SK-N-SH treated with all-trans-retinoic acid at 6 μM for 48 hours (cell line): ENCODE data around the gene SLC44A3.

Experiments used
- ATAC-seq: fragments of 200-7000 bp; cut with Tn5 transposase; 3 replicates; pipeline ENCODE4 v1.9.1; 2020; ENCODE audit warnings: mild to moderate bottlenecking, moderate library complexity
- ARNTL ChIP-seq: fragments of 450-650 bp; formaldehyde crosslinking; IDR thresholded peaks from 2 replicates; pipeline ENCODE4 v1.5.0; 2020; ENCODE audit warnings: low read depth, mild to moderate bottlenecking, moderate library complexity, borderline replicate concordance
- BACH2 ChIP-seq: fragments of 250-450 bp; sonication (Bioruptor Pico); IDR thresholded peaks from 2 replicates; pipeline ENCODE4 v1.9.0; 2021; ENCODE audit warnings: mild to moderate bottlenecking, borderline replicate concordance
- CREB5 ChIP-seq: fragments of 250-450 bp; sonication (Bioruptor Pico); IDR thresholded peaks from 2 replicates; pipeline ENCODE4 v1.5.1; 2020; ENCODE audit warnings: low read depth, mild to moderate bottlenecking, moderate library complexity
- CSDC2 ChIP-seq: fragments of 250-450 bp; sonication (Bioruptor Pico); IDR thresholded peaks from 2 replicates; pipeline ENCODE4 v1.5.0; 2020; ENCODE audit warnings: mild to moderate bottlenecking, moderate library complexity
- CSRNP3 ChIP-seq: fragments of 250-450 bp; sonication (Bioruptor Pico); IDR thresholded peaks from 2 replicates; pipeline ENCODE4 v1.5.1; 2021; ENCODE audit warnings: mild to moderate bottlenecking, moderate library complexity
- ESRRG ChIP-seq: fragments of 250-450 bp; sonication (Bioruptor Pico); IDR thresholded peaks from 2 replicates; pipeline ENCODE4 v1.6.1; 2021; ENCODE audit warnings: mild to moderate bottlenecking
- GLIS3 ChIP-seq: fragments of 250-450 bp; sonication (Bioruptor Pico); IDR thresholded peaks from 2 replicates; pipeline ENCODE4 v1.5.0; 2020; ENCODE audit warnings: mild to moderate bottlenecking, moderate library complexity
- ISL1 ChIP-seq: fragments of 250-450 bp; sonication (Bioruptor Pico); IDR thresholded peaks from 2 replicates; pipeline ENCODE4 v2.1.2; 2022; ENCODE audit warnings: mild to moderate bottlenecking, moderate library complexity
- OSR1 ChIP-seq: fragments of 250-450 bp; sonication (Bioruptor Pico); IDR thresholded peaks from 2 replicates; pipeline ENCODE4 v1.8.0; 2022; ENCODE audit warnings: moderate library complexity, mild to moderate bottlenecking, inconsistent platforms
- PATZ1 ChIP-seq: fragments of 250-450 bp; sonication (Bioruptor Pico); IDR thresholded peaks from 2 replicates; pipeline ENCODE4 v1.8.0; 2020; ENCODE audit warnings: mild to moderate bottlenecking, moderate library complexity, borderline replicate concordance
- SNAI2 ChIP-seq: fragments of 250-450 bp; sonication (Bioruptor Pico); IDR thresholded peaks from 2 replicates; pipeline ENCODE4 v1.5.0; 2020; ENCODE audit warnings: mild to moderate bottlenecking, moderate library complexity
- TCF4 ChIP-seq: fragments of 250-450 bp; sonication (Bioruptor Pico); IDR thresholded peaks from 2 replicates; pipeline ENCODE4 v1.8.0; 2021; ENCODE audit warnings: mild to moderate bottlenecking, moderate library complexity, borderline replicate concordance
- ZC3H10 ChIP-seq: fragments of 250-450 bp; sonication (Bioruptor Pico); IDR thresholded peaks from 2 replicates; pipeline ENCODE4 v1.5.1; 2021; ENCODE audit warnings: mild to moderate bottlenecking, moderate library complexity
- ZFP3 ChIP-seq: fragments of 250-450 bp; sonication (Bioruptor Pico); IDR thresholded peaks from 2 replicates; pipeline ENCODE4 v1.5.0; 2020; ENCODE audit warnings: mild to moderate bottlenecking, moderate library complexity
- ZFP30 ChIP-seq: fragments of 450-650 bp; formaldehyde crosslinking; IDR thresholded peaks from 2 replicates; pipeline ENCODE4 v1.5.0; 2022; ENCODE audit warnings: mild to moderate bottlenecking, moderate library complexity
- ZNF565 ChIP-seq: fragments of 450-650 bp; formaldehyde crosslinking; conservative IDR thresholded peaks from 2 replicates; pipeline ENCODE4 v1.5.0; 2020; ENCODE audit warnings: low read depth, mild to moderate bottlenecking, moderate library complexity
- ZNF70 ChIP-seq: fragments of 450-650 bp; formaldehyde crosslinking; IDR thresholded peaks from 2 replicates; pipeline ENCODE4 v1.5.0; 2020; ENCODE audit warnings: mild to moderate bottlenecking, moderate library complexity
- ZNF8 ChIP-seq: fragments of 450-650 bp; formaldehyde crosslinking; IDR thresholded peaks from 2 replicates; pipeline ENCODE4 v1.5.0; 2020; ENCODE audit warnings: mild to moderate bottlenecking, moderate library complexity

SLC44A3 gene

GRCh38 chr1:94843846-94844245 lies 23.7 kb downstream of the SLC44A3 start:
- no peak for TF ChIP-seq OSR1 (CRISPR knock-in tag)
- TF ChIP-seq, all 23 proteins: peak for 0
- ATAC-seq: no peak

- no peak for TF ChIP-seq OSR1 (CRISPR knock-in tag)
- ATAC-seq: no peak
Observed at GRCh38 chr1:94846308-94846707, 26.2 kb downstream of the SLC44A3 start.

- TF ChIP-seq BACH2 (CRISPR knock-in tag) (no peak), CSDC2 (no peak), ZC3H10 (CRISPR knock-in tag) (no peak), ZFP3 (no peak), CREB5 (no peak)
- no peak for ATAC-seq
Observed at GRCh38 chr1:94851571-94851970, 31.4 kb downstream of the SLC44A3 start.

- TF ChIP-seq GLIS3 (no peak), OSR1 (CRISPR knock-in tag) (no peak), ESRRG (CRISPR knock-in tag) (no peak), ZNF70 (CRISPR knock-in tag) (no peak), ISL1 (CRISPR knock-in tag) (no peak), ARNTL (CRISPR knock-in tag) (no peak), ZFP30 (no peak), CSRNP3 (CRISPR knock-in tag) (no peak), PATZ1 (CRISPR knock-in tag) (no peak), ZNF8 (no peak), ZFP3 (no peak)
- TF ChIP-seq, all 23 proteins: peak for 0
- ATAC-seq: no peak
Observed at GRCh38 chr1:94852788-94853187, 32.6 kb downstream of the SLC44A3 start.

- peak; percentile 93 for ATAC-seq
- TF ChIP-seq TCF4 (CRISPR knock-in tag): no peak
- TF ChIP-seq PATZ1 (CRISPR knock-in tag): no peak
- TF ChIP-seq ZFP3: no peak
- TF ChIP-seq ZNF565 (CRISPR knock-in tag): no peak
- no peak for TF ChIP-seq ZC3H10 (CRISPR knock-in tag)
- TF ChIP-seq CREB5: no peak
- no peak for TF ChIP-seq ZNF8
- no peak for TF ChIP-seq ARNTL (CRISPR knock-in tag)
- TF ChIP-seq OSR1 (CRISPR knock-in tag): no peak
- TF ChIP-seq GLIS3: no peak
- TF ChIP-seq SNAI2: no peak
Observed at GRCh38 chr1:94854458-94855306, 34.5 kb downstream of the SLC44A3 start.
